ENCODE data around the gene GPBP1.
"Not testable (repeated sequence)": the region's sequence is repeated elsewhere in the genome, so short reads cannot be mapped to it uniquely, and the experiment has no call there.

The GPBP1 gene

DNA sequence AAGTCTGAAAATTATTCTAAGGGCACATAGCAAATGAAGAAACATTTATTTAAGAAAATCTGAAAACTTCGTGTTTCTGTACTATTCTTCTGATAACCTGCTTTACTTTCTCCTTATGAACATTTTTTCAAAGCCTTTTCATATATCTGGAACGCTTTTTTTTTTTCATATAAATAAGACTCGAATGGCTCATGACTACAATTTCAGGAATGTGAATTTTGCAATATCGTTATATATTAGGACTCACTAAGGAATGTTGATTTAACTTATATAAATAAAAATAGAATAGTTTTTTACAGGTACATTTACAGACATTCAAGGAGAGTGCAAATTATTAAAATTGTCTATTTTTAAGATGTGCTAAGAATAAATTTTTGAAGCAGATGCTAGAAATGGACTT, 42.9 kb downstream of the GPBP1 start:
- DNase-seq, result no peak

DNA sequence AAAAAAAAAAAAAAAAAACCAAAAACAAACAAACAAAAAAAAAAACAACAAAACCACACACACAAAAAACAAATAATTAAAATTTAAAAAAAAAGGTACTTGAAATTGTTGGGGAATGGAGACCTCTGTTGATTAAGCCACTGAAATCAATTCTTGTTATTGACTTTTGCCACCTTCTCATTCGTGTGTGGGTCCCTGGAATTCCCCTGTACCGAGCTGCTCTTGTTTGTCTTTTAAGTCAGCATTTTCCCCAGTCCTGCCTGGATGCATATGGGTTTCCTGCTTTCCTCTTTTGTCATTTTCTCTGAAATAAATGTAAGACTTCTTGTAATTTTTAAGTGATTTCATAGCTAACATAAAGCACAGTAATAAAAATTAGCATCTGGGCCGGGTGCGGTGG, 45.5 kb downstream of the GPBP1 start:
- no peak for DNase-seq

DNA sequence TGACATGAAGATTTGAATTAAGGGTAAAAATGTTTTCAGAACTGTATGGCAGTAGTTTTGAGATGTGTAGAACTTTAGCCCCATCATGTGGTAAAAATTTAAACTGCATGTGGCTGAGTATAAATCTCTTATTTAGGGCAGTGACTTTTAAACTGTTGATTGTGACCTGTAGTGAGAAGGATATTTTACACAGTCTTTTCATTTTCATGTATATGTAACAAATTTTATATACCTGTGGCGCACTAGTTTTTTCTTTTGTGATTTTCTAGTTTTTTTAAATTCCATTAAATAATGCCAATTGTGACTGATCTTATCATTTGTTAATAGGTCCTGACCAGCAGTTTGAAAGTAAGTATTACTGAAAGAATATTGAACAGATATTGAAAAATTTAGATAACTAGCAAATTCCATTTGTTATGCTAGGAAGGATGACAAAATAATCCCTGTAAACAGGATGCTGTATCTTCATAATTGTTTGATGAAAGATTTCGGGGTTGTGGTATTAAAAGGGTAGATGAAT, 47.2 kb downstream of the GPBP1 start:
- DNase-seq, result no peak

- DNase-seq, result no peak
Observed at GRCh38 chr5:57225553-57225952, 51.7 kb downstream of the GPBP1 start.

DNA sequence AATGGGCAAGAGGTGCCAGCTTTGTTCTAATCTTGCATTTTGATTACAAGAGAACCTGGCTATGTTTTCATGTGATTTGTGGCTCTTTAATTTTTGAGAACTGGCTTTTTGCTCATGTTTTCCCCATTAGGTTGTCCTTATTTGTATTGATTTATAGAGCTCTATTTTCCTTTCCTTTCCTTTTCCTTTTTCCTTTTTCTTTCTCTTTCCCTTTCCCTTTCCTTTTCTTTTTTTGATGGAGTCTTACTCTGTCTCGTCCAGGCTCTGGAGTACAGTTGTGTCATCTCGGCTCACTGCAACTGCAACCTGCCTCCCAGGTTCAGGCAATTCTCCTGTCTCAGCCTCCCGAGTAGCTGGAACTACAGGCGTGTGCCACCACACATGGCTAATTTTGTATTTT, 55.5 kb downstream of the GPBP1 start:
- DNase-seq, result no peak

DNA sequence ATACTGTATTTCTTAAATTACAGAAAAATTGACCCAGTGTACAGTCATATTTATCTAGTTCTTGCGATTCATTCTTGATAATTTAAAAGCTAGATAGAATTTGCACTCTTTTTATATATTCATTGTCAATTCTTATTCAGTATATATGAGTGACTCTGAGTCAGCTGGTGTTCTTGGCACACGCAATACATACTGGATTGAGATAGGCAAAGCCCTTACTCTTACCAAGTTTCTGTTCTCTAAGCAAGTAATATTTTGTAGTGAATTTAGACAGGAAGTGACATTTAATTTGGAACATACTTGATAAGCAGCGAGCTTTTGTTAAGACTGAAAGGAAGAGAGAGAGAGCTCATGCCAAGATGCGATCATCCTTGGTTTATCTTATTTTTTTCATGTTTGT, 57.7 kb downstream of the GPBP1 start:
- no peak for DNase-seq

- DNase-seq, result no peak
Observed at GRCh38 chr5:57232293-57233033, 58.6 kb downstream of the GPBP1 start.

DNA sequence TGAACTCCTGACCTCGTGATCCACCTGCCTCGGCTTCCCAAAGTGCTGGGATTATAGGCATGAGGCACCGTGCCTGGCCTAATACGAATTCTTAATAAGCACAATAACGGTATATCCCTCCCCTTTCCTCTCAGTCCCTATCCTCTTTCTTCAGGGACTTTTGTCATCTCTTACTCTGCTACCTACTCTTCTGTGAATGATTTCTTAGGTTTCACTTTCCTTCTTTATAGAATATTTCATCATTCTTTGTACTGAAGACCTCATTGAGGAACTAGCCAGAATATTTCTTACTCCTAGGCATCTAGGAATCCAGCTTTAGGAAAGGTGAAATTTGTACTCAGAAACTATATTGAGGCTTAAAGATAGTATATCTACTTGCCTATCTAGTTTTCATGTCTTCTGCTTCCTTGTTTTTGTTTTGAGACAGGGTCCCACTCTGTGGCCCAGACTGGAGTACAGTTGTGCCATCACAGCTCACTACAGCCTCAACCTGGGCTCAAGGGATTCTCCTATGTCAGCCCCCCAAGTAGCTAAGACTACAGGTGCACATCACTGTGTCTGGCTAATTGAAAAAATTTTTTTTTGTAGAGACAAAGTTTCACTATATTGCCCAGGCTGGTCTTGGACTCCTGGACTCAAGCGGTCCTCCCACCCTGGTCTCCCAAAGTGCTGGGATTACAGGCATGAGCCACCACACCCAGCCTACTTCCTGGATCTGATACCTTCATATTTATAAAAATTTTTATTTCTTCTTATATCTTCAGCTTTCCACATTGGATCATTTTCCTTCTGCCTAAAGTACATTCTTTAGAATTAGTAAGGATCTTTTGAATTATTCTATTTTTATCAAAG, 69.7 kb downstream of the GPBP1 start:
- DNase-seq, result no peak

DNA sequence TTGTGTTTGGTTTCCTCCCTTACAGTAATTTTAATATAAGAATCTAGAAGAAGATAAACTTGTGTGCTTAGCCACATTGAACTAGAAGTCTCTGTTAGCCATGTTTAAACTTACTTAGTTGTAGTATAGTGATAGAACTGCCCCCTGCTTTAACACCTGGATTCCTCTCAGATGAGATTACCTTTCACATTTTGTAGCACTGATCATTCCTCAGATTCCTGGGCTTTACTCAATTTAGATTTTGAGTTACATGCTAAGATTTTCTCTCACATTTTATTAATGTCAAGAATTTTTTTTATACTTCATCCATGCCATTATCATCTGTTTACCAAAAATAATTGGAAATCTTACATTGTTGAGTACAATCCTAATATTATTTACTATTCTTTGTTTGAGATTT, 70.5 kb downstream of the GPBP1 start:
- DNase-seq, result no peak

GRCh38 chr5:57246426-57246825, 72.6 kb downstream of the GPBP1 start:
- DNase-seq, result no peak

- DNase-seq, result no peak
Observed at GRCh38 chr5:57247765-57248164, 73.9 kb downstream of the GPBP1 start.

DNA sequence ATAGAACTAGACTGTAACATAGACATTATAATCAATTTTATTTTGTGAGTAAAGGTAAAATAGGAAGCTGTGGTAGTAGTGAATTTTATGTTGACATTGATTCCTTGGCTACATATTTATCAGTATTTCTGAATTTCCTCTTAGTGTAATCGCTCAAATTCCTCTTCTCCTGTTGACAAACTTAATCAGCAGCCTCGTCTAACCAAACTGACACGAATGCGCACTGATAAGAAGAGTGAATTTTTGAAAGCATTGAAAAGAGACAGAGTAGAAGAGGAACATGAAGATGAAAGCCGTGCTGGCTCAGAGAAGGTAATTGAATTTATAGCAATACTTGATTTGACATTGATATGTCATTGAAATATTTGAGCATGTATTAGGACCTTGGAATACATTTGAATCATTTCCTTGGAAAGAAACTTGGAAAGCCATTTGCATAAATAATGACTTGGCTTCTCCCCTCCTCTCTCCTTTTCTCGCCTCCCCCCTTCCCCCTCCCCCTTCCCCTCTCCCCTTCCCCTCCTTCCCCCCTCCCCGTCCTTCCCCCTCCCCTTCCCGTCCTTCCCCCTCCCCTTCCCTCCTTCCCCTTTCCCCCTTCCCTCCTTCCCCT, 75.5 kb downstream of the GPBP1 start:
- no peak for DNase-seq

- no peak for DNase-seq
Observed at GRCh38 chr5:57258052-57258451, 84.2 kb downstream of the GPBP1 start.

GRCh38 chr5:57258943-57259342, 85.1 kb downstream of the GPBP1 start:
- DNase-seq, result no peak

- no peak for DNase-seq
Observed at GRCh38 chr5:57259704-57260103, 85.8 kb downstream of the GPBP1 start.

GRCh38 chr5:57262541-57262940, 88.7 kb downstream of the GPBP1 start:
- DNase-seq, result no peak

DNA sequence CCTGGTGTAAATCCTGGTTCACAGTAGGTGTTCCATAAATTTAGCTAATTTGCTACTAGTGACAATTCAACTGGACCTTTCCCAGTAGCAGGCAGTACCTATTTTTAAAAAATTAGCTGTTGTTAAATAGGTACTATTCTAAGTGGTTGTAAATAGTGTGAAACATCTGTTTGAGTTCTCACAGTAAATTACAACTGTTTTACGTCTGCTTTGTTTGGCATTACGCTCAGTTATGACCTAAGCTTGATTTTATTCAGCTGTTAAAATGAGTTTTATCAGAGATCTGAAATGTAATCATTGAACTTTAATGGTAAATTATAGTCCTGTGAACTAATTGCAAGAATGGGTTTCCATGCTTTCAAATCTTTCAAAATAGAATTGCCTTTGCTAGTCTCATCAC, 93.9 kb downstream of the GPBP1 start:
- no peak for DNase-seq

- no peak for DNase-seq
Observed at GRCh38 chr5:57276353-57276752, 102.5 kb downstream of the GPBP1 start.

GRCh38 chr5:57277085-57277484, 103.2 kb downstream of the GPBP1 start:
- DNase-seq, result no peak

GRCh38 chr5:57280853-57281252, 107.0 kb downstream of the GPBP1 start:
- no peak for DNase-seq

GRCh38 chr5:57285084-57285483, 111.2 kb downstream of the GPBP1 start:
- not testable (repeated sequence) for DNase-seq

DNA sequence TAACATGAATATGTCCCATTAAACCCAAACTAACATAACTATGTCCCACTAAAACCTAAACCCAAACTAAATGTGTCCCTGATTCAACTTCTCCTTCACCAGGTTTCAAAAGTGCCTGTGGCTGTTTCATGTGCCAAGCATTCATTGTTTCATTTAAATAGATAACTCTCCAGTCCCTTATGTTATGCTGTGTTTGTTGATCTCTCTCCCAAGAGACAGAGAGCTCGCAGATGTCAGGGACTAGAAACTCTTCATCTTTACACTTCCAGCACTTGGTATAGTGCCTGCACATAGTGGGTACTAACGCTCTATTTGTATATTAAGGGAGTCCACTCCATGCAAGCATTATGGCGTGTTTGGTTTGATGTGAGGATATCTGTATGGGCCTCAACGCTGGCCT, 118.0 kb downstream of the GPBP1 start:
- DNase-seq, result no peak

- no peak for DNase-seq
Observed at GRCh38 chr5:57292336-57292735, 118.5 kb downstream of the GPBP1 start.
